HEK293 (cell line): ENCODE results near the gene SYNGR3.

Source experiments
- FEZF1 ChIP-seq: fragments of 450-650 bp; formaldehyde crosslinking; IDR thresholded peaks from 2 replicates; pipeline ENCODE4 v1.5.1; 2016; ENCODE audit warnings: missing biosample characterization, missing genetic modification characterization
- KLF16 ChIP-seq: fragments of 450-650 bp; formaldehyde crosslinking; IDR thresholded peaks from 2 replicates; pipeline ENCODE4 v1.5.1; 2017; ENCODE audit warnings: missing biosample characterization, missing genetic modification characterization
- KLF8 ChIP-seq: fragments of 450-650 bp; formaldehyde crosslinking; IDR thresholded peaks from 2 replicates; pipeline ENCODE4 v1.5.1; 2016; ENCODE audit warnings: missing biosample characterization, missing genetic modification characterization
- MEIS1 ChIP-seq: sonication (generic); formaldehyde crosslinking; IDR thresholded peaks from 2 replicates; pipeline ENCODE4 v1.8.1; 2022; ENCODE audit warnings: missing genetic modification reagents, mild to moderate bottlenecking, borderline replicate concordance
- OVOL3 ChIP-seq: fragments of 450-650 bp; formaldehyde crosslinking; IDR thresholded peaks from 2 replicates; pipeline ENCODE4 v1.5.1; 2016; ENCODE audit warnings: missing biosample characterization, missing genetic modification characterization
- SALL2 ChIP-seq: fragments of 450-650 bp; formaldehyde crosslinking; IDR thresholded peaks from 2 replicates; pipeline ENCODE4 v1.5.0; 2017; ENCODE audit warnings: missing biosample characterization, mild to moderate bottlenecking, missing genetic modification characterization, borderline replicate concordance
- ZBTB20 ChIP-seq: fragments of 450-650 bp; formaldehyde crosslinking; IDR thresholded peaks from 2 replicates; pipeline ENCODE4 v1.5.1; 2016; ENCODE audit warnings: missing biosample characterization, missing genetic modification characterization
- ZEB2 ChIP-seq: fragments of 450-650 bp; formaldehyde crosslinking; IDR thresholded peaks from 2 replicates; pipeline ENCODE4 v1.5.1; 2016; ENCODE audit warnings: missing biosample characterization, missing genetic modification characterization
- ZFP3 ChIP-seq: fragments of 450-650 bp; formaldehyde crosslinking; IDR thresholded peaks from 2 replicates; pipeline ENCODE4 v1.5.1; 2016; ENCODE audit warnings: low read depth, missing biosample characterization, missing genetic modification characterization
- ZNF114 ChIP-seq: fragments of 450-650 bp; formaldehyde crosslinking; IDR thresholded peaks from 2 replicates; pipeline ENCODE4 v1.5.0; 2017; ENCODE audit warnings: missing biosample characterization, missing genetic modification characterization
- ZNF146 ChIP-seq: fragments of 450-650 bp; formaldehyde crosslinking; IDR thresholded peaks from 2 replicates; pipeline ENCODE4 v1.5.1; 2016; ENCODE audit warnings: missing biosample characterization, missing genetic modification characterization
- ZNF202 ChIP-seq: fragments of 450-650 bp; formaldehyde crosslinking; IDR thresholded peaks from 2 replicates; pipeline ENCODE4 v1.5.1; 2016; ENCODE audit warnings: missing biosample characterization, missing genetic modification characterization, borderline replicate concordance
- ZNF292 ChIP-seq: fragments of 450-650 bp; formaldehyde crosslinking; IDR thresholded peaks from 2 replicates; pipeline ENCODE4 v1.5.1; 2016; ENCODE audit warnings: low read depth, missing biosample characterization, missing genetic modification characterization, borderline replicate concordance
- ZNF335 ChIP-seq: fragments of 450-650 bp; formaldehyde crosslinking; conservative IDR thresholded peaks from 2 replicates; pipeline ENCODE4 v1.5.1; 2016; ENCODE audit warnings: missing biosample characterization, missing genetic modification characterization
- ZNF350 ChIP-seq: fragments of 450-650 bp; formaldehyde crosslinking; IDR thresholded peaks from 2 replicates; pipeline ENCODE4 v1.5.0; 2017; ENCODE audit warnings: missing biosample characterization, mild to moderate bottlenecking, missing genetic modification characterization
- ZNF354C ChIP-seq: fragments of 450-650 bp; formaldehyde crosslinking; IDR thresholded peaks from 2 replicates; pipeline ENCODE4 v1.5.1; 2016; ENCODE audit warnings: missing biosample characterization, missing genetic modification characterization, low read depth, borderline replicate concordance
- ZNF404 ChIP-seq: fragments of 450-650 bp; formaldehyde crosslinking; IDR thresholded peaks from 2 replicates; pipeline ENCODE4 v1.5.1; 2017; ENCODE audit warnings: missing biosample characterization, missing genetic modification characterization
- ZNF416 ChIP-seq: fragments of 450-650 bp; formaldehyde crosslinking; IDR thresholded peaks from 2 replicates; pipeline ENCODE4 v1.5.1; 2016; ENCODE audit warnings: missing biosample characterization, missing genetic modification characterization
- ZNF426 ChIP-seq: fragments of 450-650 bp; formaldehyde crosslinking; IDR thresholded peaks from 2 replicates; pipeline ENCODE4 v1.5.1; 2017; ENCODE audit warnings: missing biosample characterization, missing genetic modification characterization, mild to moderate bottlenecking, inconsistent platforms, moderate library complexity
- ZNF513 ChIP-seq: fragments of 450-650 bp; IDR thresholded peaks from 2 replicates; pipeline ENCODE4 v1.5.1; 2018; ENCODE audit warnings: missing biosample characterization, missing genetic modification characterization
- ZNF544 ChIP-seq: fragments of 450-650 bp; formaldehyde crosslinking; IDR thresholded peaks from 2 replicates; pipeline ENCODE4 v1.5.0; 2017; ENCODE audit warnings: missing biosample characterization, missing genetic modification characterization
- ZNF747 ChIP-seq: fragments of 450-650 bp; formaldehyde crosslinking; IDR thresholded peaks from 2 replicates; pipeline ENCODE4 v1.5.1; 2016; ENCODE audit warnings: missing biosample characterization, missing genetic modification characterization
- ZNF76 ChIP-seq: fragments of 450-650 bp; formaldehyde crosslinking; IDR thresholded peaks from 2 replicates; pipeline ENCODE4; 2016; ENCODE audit warnings: low read depth, missing biosample characterization, missing genetic modification characterization, borderline replicate concordance
- ZNF776 ChIP-seq: fragments of 450-650 bp; formaldehyde crosslinking; IDR thresholded peaks from 2 replicates; pipeline ENCODE4 v1.5.0; 2017; ENCODE audit warnings: missing biosample characterization, missing genetic modification characterization, borderline replicate concordance
- ZNF777 ChIP-seq: fragments of 450-650 bp; formaldehyde crosslinking; IDR thresholded peaks from 2 replicates; pipeline ENCODE4 v1.5.1; 2017; ENCODE audit warnings: missing biosample characterization, missing genetic modification characterization, borderline replicate concordance
- ZSCAN4 ChIP-seq: fragments of 450-650 bp; formaldehyde crosslinking; IDR thresholded peaks from 2 replicates; pipeline ENCODE4 v1.5.1; 2017; ENCODE audit warnings: missing biosample characterization, missing genetic modification characterization
- TF ChIP-seq, protein P1 (sequence below): sonication (generic); formaldehyde crosslinking; IDR thresholded peaks from 2 replicates; pipeline ENCODE4 v1.8.1; 2022; ENCODE audit warnings: mild to moderate bottlenecking, moderate library complexity, missing genetic modification reagents
- TF ChIP-seq, protein P2 (sequence below): fragments of 450-650 bp; formaldehyde crosslinking; IDR thresholded peaks from 2 replicates; pipeline ENCODE4 v1.5.1; 2016; ENCODE audit warnings: missing biosample characterization, missing genetic modification characterization, low read depth
- TF ChIP-seq, protein P3 (sequence below): fragments of 450-650 bp; formaldehyde crosslinking; IDR thresholded peaks from 2 replicates; pipeline ENCODE4 v1.5.1; 2016; ENCODE audit warnings: missing biosample characterization, missing genetic modification characterization
- TF ChIP-seq, protein P4 (sequence below): fragments of 450-650 bp; formaldehyde crosslinking; IDR thresholded peaks from 2 replicates; pipeline ENCODE4 v1.5.1; 2017; ENCODE audit warnings: missing biosample characterization, missing genetic modification characterization

SYNGR3 gene

GRCh38 chr16:1960665-1961630, 28.8 kb upstream of the SYNGR3 start (continued):
- TF ChIP-seq, protein P1, sequence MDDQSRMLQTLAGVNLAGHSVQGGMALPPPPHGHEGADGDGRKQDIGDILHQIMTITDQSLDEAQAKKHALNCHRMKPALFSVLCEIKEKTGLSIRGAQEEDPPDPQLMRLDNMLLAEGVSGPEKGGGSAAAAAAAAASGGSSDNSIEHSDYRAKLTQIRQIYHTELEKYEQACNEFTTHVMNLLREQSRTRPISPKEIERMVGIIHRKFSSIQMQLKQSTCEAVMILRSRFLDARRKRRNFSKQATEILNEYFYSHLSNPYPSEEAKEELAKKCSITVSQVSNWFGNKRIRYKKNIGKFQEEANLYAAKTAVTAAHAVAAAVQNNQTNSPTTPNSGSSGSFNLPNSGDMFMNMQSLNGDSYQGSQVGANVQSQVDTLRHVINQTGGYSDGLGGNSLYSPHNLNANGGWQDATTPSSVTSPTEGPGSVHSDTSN: no peak
- no peak for TF ChIP-seq ZNF114 (tag by site-specific recombination)
- TF ChIP-seq ZNF777 (tag by site-specific recombination): no peak
- 0 out of 2 replicates have a peak, but pooled peaks have one; percentile 27 for TF ChIP-seq OVOL3
- 0 out of 2 replicates have a peak, but pooled peaks have one; percentile 9 for TF ChIP-seq ZNF146
- TF ChIP-seq ZNF76: peak; percentile 91
- no peak for TF ChIP-seq ZFP3
- TF ChIP-seq SALL2 (tag by site-specific recombination): no peak
- no peak for TF ChIP-seq ZNF354C (tag by site-specific recombination)
- no peak for TF ChIP-seq MEIS1
- TF ChIP-seq ZNF335 (tag by site-specific recombination): no peak
- TF ChIP-seq ZNF776 (tag by site-specific recombination): no peak
- no peak for TF ChIP-seq ZNF404
- no peak for TF ChIP-seq ZNF513 (tag by site-specific recombination)
- no peak for TF ChIP-seq ZNF416 (tag by site-specific recombination)
- no peak for TF ChIP-seq ZSCAN4
- no peak for TF ChIP-seq ZNF544 (tag by site-specific recombination)
- TF ChIP-seq ZNF426 (tag by site-specific recombination): no peak
- TF ChIP-seq FEZF1: no peak
- no peak for TF ChIP-seq ZNF292
- peak; percentile 82 for TF ChIP-seq ZEB2
- TF ChIP-seq, protein P2, sequence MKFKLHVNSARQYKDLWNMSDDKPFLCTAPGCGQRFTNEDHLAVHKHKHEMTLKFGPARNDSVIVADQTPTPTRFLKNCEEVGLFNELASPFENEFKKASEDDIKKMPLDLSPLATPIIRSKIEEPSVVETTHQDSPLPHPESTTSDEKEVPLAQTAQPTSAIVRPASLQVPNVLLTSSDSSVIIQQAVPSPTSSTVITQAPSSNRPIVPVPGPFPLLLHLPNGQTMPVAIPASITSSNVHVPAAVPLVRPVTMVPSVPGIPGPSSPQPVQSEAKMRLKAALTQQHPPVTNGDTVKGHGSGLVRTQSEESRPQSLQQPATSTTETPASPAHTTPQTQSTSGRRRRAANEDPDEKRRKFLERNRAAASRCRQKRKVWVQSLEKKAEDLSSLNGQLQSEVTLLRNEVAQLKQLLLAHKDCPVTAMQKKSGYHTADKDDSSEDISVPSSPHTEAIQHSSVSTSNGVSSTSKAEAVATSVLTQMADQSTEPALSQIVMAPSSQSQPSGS (tag by site-specific recombination): no peak
- TF ChIP-seq KLF8 (tag by site-specific recombination): peak; percentile 20; the same call in 1 of the 2 replicates
- no peak for TF ChIP-seq ZNF747 (tag by site-specific recombination)
- TF ChIP-seq ZNF202: no peak
- no peak; the same call in 1 of the 2 replicates for TF ChIP-seq KLF16 (tag by site-specific recombination)
- TF ChIP-seq ZBTB20 (tag by site-specific recombination): peak; percentile 75
- TF ChIP-seq ZNF350 (tag by site-specific recombination): no peak
- TF ChIP-seq, protein P3, sequence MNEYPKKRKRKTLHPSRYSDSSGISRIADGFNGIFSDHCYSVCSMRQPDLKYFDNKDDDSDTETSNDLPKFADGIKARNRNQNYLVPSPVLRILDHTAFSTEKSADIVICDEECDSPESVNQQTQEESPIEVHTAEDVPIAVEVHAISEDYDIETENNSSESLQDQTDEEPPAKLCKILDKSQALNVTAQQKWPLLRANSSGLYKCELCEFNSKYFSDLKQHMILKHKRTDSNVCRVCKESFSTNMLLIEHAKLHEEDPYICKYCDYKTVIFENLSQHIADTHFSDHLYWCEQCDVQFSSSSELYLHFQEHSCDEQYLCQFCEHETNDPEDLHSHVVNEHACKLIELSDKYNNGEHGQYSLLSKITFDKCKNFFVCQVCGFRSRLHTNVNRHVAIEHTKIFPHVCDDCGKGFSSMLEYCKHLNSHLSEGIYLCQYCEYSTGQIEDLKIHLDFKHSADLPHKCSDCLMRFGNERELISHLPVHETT (tag by site-specific recombination): peak; percentile 38; the same call in 1 of the 2 replicates
- TF ChIP-seq, protein P4, sequence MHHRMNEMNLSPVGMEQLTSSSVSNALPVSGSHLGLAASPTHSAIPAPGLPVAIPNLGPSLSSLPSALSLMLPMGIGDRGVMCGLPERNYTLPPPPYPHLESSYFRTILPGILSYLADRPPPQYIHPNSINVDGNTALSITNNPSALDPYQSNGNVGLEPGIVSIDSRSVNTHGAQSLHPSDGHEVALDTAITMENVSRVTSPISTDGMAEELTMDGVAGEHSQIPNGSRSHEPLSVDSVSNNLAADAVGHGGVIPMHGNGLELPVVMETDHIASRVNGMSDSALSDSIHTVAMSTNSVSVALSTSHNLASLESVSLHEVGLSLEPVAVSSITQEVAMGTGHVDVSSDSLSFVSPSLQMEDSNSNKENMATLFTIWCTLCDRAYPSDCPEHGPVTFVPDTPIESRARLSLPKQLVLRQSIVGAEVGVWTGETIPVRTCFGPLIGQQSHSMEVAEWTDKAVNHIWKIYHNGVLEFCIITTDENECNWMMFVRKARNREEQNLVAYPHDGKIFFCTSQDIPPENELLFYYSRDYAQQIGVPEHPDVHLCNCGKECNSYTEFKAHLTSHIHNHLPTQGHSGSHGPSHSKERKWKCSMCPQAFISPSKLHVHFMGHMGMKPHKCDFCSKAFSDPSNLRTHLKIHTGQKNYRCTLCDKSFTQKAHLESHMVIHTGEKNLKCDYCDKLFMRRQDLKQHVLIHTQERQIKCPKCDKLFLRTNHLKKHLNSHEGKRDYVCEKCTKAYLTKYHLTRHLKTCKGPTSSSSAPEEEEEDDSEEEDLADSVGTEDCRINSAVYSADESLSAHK (tag by site-specific recombination): no peak; the same call in 1 of the 2 replicates
